ENCODE data around the gene NSF.
"Not testable (repeated sequence)": the region's sequence is repeated elsewhere in the genome, so short reads cannot be mapped to it uniquely, and the experiment has no call there.

NSF gene

DNA sequence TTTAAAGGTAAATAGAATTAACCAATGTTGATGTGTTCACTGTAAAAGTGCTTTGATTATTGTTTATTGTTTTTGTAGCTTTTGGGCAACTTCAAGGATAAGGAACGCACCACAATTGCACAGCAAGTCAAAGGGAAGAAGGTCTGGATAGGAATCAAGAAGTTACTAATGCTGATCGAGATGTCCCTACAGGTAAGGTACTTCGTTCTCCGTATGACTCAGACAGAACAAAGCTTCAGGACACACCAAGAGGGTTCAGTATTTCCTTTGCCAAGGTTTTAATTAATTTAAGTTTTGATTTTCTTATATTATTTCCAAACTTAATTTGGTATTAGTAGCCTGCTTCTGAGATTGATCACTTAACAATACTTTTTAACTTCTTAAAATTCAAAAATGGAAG lies 161.0 kb downstream of the NSF start:
- no peak overlapping the region for H3K27ac Mint-ChIP-seq
- no peaks in the 10 kb centered on the region for H3K4me1 Mint-ChIP-seq
- H3K4me3 Mint-ChIP-seq, result no peak overlapping the region
- ATAC-seq (no peak), DNase-seq (ENCODE audit: low spot score in 2 of 2) (no peak)
- H3K36me3 Mint-ChIP-seq, result peaks cover 71% of the 10 kb centered on the region
- no peaks in the 10 kb centered on the region for H3K9me3 Mint-ChIP-seq

DNA sequence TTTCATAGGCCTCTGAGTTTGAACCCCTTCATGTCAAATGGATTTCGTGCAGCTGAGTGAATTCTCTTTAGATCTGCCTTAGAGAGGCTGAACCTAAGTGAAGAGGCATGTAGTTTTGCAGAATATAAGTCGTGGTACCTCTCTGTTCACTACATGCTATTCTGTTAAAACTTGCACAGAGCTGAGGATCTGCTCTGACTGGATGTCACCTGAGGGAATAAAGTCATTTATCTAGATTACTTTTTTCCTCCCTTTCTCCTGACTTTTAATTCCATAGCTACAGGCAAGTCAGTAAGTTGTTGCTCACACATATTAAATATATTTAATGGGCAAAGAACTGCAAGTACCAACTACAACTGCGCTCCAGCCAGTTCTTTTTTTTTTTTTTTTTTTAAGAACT lies 163.3 kb downstream of the NSF start:
- Mint-ChIP-seq H3K27ac (no peak overlapping the region), H3K4me1 (no peaks in the 10 kb centered on the region), H3K4me3 (no peak overlapping the region), H3K9me3 (no peaks in the 10 kb centered on the region), H3K36me3 (peaks cover 84% of the 10 kb centered on the region)
- no peak for DNase-seq (ENCODE audit: low spot score in 2 of 2)
- no peak for ATAC-seq

DNA sequence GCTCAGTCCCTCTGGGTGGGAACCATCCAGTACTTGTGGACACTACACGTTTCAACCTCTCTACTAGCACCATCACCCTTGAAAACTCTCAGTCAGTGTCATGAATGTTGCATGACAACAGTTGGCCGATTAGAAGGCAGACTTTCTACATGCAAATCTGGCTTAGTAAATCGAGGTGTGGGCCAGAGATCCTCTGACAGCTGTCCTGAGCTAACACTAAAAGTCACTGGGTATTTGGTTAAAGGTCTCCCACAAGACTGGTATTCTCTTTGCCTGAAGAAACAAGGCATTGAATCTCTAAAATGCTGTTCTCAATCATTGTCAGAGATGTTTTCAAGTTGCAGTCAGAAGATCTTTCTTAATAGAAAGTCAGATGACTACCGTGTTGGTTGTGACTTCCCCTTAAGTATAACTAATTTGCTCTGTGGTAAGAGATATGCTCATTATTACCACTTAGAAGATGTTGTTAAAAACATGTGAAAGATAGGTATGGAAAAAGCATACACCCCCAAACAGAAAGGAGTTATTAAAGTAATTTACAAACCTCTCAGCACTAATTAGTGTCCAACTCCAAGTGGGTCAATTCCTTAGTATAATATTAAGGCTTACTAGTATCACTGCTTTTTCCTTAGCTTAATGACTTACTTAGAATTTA lies 165.7 kb downstream of the NSF start:
- DNase-seq (ENCODE audit: low spot score in 2 of 2) (no peak), ATAC-seq (no peak)
- H3K4me1 Mint-ChIP-seq, result no peaks in the 10 kb centered on the region
- no peak overlapping the region for H3K4me3 Mint-ChIP-seq
- peaks cover 66% of the 10 kb centered on the region for H3K36me3 Mint-ChIP-seq
- no peaks in the 10 kb centered on the region for H3K9me3 Mint-ChIP-seq
- H3K27ac Mint-ChIP-seq, result no peak overlapping the region

DNA sequence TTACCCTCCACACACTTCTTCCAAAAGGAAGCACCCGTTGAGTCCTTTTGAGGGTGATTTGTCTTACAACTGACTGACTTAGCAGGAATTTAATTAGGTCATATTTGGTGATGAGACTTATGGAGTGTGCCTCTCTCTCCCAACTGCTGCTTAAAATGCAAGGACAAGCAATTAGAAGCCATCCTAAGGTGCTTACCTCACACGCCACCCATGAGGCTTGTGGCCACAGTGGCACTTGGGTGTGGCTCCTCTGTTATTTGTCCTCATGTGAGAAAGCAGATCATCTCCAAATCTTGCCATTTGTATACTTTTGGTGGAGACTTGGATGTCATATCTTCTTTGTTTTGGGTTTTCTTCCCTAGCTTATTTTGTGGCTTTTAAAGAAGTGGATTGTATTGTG lies 166.4 kb downstream of the NSF start:
- no peaks in the 10 kb centered on the region for H3K9me3 Mint-ChIP-seq
- ATAC-seq, result no peak
- H3K36me3 Mint-ChIP-seq, result peaks cover 60% of the 10 kb centered on the region
- H3K4me3 Mint-ChIP-seq, result no peak overlapping the region
- DNase-seq (ENCODE audit: low spot score in 2 of 2), result no peak
- H3K27ac Mint-ChIP-seq, result no peak overlapping the region
- no peaks in the 10 kb centered on the region for H3K4me1 Mint-ChIP-seq

DNA sequence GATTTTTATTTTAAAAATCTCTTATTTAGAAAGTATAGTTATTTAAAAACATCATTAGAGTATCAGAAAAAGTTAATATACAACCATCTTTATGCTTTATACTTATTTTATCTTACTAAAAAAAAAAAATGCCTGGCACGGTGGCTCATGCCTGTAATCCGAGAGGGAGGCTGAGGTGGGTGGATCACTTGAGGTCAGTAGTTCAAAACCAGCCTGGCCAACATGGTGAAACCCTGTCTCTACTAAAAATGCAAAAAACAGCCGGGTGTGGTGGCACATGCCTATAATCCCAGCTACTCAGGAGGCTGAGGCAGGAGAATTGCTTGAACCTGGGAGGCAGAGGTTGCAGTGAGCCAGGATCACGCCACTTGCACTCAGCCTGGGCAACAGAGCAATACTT lies 167.1 kb downstream of the NSF start:
- not testable (repeated sequence) for DNase-seq (ENCODE audit: low spot score in 2 of 2); H3K27ac Mint-ChIP-seq; H3K4me3 Mint-ChIP-seq; H3K4me1 Mint-ChIP-seq; ATAC-seq; H3K9me3 Mint-ChIP-seq
- H3K36me3 Mint-ChIP-seq, result peaks cover 52% of the 10 kb centered on the region

DNA sequence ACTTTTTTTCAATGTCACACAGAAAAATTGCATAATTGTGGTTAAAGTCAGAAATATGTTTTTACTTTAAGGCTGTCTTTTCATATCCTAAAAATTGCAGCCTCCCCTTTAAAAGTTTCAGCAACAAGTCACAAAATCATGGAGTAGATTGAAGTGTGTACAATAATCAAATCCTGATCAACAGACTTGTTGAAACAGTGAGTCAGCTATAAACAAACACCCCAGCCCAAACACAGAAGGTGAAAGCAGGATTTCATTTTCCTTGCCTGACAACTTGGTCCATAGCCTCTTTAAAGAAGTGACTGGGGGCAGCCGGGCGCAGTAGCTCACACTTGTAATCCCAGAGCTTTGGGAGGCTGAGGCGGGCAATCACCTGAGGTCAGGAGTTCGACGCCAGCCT lies 168.1 kb downstream of the NSF start:
- H3K4me1 Mint-ChIP-seq, result no peaks in the 10 kb centered on the region
- DNase-seq (ENCODE audit: low spot score in 2 of 2), result no peak
- no peak for ATAC-seq
- H3K27ac Mint-ChIP-seq, result no peak overlapping the region
- no peaks in the 10 kb centered on the region for H3K9me3 Mint-ChIP-seq
- H3K36me3 Mint-ChIP-seq, result peaks cover 42% of the 10 kb centered on the region
- H3K4me3 Mint-ChIP-seq, result no peak overlapping the region

DNA sequence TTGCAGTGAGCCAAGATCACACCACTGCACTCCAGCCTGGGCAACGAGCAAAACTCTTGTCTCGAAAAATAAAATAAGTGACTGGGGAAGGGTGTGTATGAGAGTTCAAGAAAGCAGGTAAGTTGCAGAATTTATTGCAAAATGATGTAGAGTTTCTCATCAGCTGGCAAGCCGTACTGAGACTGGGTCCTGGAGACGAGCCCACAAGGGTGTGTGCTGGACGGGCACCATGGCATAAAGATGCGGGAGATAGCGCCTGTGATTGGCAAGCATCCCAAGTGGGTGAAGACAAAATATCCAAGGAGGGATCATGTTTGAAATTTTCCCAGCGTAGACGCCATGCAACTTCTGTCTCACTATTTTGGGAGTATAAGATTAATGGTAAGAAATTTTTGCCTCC lies 168.7 kb downstream of the NSF start:
- DNase-seq (ENCODE audit: low spot score in 2 of 2), result no peak
- Mint-ChIP-seq H3K9me3 (no peaks in the 10 kb centered on the region), H3K27ac (no peak overlapping the region)

DNA sequence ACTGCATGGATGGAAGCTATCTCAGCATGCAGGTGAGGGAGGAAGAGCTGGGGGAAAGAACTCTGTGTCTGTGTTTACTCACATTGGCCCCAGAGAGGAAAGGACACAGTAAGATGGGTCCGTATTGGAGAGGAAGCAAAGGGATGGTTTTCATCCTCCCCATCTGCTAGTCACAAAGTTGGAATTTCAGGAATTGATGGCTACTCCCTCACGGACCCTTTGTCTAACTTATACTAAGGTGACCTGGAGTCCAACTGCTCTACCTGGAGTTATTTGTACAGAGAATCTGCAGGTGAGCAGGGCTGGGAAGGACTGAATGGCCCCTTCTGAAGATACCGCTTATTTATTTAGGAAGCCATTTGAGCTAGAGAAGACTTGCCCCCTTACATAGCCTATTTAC lies 172.9 kb downstream of the NSF start:
- no peak for DNase-seq (ENCODE audit: low spot score in 2 of 2)
- Mint-ChIP-seq H3K4me3 (no peak overlapping the region), H3K36me3 (peaks cover 5% of the 10 kb centered on the region), H3K9me3 (no peaks in the 10 kb centered on the region), H3K27ac (no peak overlapping the region), H3K4me1 (no peaks in the 10 kb centered on the region)
- ATAC-seq, result no peak

More for the DNA sequence above, 168.7 kb downstream of the NSF start:
- H3K36me3 Mint-ChIP-seq, result peaks cover 37% of the 10 kb centered on the region
- H3K4me3 Mint-ChIP-seq, result no peak overlapping the region
- no peaks in the 10 kb centered on the region for H3K4me1 Mint-ChIP-seq
- no peak for ATAC-seq

DNA sequence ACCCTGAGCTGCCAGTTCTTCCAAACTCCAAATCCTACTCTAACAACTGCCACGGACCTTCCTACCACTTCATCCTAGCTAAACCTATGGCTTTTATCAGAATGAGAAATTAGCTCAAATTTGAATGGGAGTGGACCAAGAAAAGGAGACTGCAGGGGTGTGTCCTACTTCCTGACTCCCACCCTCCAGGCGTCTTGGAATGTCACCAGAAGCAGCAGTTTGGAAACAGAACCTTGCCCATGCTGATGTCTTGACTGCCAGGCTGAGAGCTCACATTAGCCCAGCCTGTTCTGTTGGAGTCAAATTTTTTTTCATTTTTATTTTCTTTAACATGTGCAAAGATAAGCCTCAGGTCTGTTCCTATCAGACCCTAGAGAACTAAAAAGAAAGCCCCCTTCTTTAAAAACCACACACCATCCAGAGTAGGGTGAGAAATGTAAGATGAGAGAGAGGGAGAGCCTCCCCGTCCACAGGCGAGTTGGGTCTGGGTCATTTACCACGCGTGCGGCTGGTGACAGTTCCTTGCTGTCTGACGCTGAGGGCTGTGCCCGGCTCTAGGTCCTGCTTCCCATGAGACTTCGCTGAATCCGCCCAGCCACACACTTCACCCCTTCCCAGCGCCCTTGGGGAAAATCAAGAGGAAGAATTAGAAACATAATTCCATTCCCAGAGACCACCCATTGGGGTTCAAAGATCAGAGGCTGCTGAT lies 173.7 kb downstream of the NSF start:
- Mint-ChIP-seq H3K4me3 (no peak overlapping the region), H3K4me1 (no peaks in the 10 kb centered on the region), H3K36me3 (no peaks in the 10 kb centered on the region), H3K27ac (no peak overlapping the region), H3K9me3 (no peaks in the 10 kb centered on the region)
- ATAC-seq (no peak), DNase-seq (ENCODE audit: low spot score in 2 of 2) (no peak)

DNA sequence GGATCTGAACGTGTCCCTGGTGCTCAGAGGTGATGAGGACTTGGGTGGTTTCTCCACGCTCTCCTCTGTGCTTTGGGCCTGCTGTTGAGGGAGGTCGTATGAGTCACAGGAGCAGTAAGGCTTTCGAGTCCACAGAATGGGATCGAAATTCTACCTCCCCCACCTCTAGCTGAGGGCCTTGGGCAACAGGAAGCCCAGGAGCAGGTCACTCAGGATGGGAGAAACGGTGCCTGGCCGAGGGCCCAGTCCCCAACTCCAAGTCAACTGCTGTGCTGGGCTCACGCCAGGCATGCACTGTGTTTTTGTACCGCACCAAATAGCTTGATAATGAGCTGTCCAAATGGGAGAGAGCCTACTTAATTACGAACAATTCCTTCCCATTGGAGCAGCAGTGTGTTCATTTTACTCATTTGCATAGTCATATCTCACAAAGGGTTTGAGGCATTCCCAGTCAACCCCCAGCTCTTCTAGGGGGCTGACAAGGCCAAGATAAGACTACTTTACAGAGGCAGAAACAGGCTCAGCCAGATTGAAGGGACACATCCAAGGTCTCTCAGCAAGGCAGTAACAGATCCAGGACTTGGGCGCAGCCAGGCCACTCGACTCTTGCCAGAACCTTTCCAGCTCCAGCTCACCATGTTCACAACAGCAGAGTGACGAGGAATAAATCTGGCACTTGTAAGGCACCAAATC lies 174.4 kb downstream of the NSF start:
- H3K4me1 Mint-ChIP-seq, result no peaks in the 10 kb centered on the region
- no peak for ATAC-seq
- no peaks in the 10 kb centered on the region for H3K36me3 Mint-ChIP-seq
- no peaks in the 10 kb centered on the region for H3K9me3 Mint-ChIP-seq
- H3K27ac Mint-ChIP-seq, result no peak overlapping the region
- no peak for DNase-seq (ENCODE audit: low spot score in 2 of 2)
- no peak overlapping the region for H3K4me3 Mint-ChIP-seq

DNA sequence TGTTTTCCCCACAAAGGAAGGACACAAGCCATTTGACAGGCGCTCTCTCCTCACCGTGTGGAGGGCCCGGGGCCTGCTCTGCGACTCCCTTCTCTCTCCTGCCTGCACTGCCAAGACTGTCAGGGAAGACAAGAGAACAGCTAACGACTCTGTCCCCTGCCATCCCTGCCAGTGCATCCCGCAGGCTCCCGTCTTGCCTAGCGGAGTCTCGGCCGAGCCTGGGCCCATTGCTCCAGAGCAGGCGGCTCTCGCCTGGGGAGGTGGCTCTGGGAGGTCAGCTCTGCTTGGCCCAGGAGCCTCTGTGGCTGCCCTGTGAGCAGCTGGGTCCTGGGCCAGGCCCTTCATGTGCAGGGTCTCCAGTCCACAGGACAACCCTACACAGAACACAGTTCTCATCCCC lies 175.0 kb downstream of the NSF start:
- ATAC-seq, result no peak
- no peak overlapping the region for H3K4me3 Mint-ChIP-seq
- no peaks in the 10 kb centered on the region for H3K36me3 Mint-ChIP-seq
- no peak overlapping the region for H3K27ac Mint-ChIP-seq
- H3K9me3 Mint-ChIP-seq, result no peaks in the 10 kb centered on the region
- H3K4me1 Mint-ChIP-seq, result peaks cover 3% of the 10 kb centered on the region
- no peak for DNase-seq (ENCODE audit: low spot score in 2 of 2)

DNA sequence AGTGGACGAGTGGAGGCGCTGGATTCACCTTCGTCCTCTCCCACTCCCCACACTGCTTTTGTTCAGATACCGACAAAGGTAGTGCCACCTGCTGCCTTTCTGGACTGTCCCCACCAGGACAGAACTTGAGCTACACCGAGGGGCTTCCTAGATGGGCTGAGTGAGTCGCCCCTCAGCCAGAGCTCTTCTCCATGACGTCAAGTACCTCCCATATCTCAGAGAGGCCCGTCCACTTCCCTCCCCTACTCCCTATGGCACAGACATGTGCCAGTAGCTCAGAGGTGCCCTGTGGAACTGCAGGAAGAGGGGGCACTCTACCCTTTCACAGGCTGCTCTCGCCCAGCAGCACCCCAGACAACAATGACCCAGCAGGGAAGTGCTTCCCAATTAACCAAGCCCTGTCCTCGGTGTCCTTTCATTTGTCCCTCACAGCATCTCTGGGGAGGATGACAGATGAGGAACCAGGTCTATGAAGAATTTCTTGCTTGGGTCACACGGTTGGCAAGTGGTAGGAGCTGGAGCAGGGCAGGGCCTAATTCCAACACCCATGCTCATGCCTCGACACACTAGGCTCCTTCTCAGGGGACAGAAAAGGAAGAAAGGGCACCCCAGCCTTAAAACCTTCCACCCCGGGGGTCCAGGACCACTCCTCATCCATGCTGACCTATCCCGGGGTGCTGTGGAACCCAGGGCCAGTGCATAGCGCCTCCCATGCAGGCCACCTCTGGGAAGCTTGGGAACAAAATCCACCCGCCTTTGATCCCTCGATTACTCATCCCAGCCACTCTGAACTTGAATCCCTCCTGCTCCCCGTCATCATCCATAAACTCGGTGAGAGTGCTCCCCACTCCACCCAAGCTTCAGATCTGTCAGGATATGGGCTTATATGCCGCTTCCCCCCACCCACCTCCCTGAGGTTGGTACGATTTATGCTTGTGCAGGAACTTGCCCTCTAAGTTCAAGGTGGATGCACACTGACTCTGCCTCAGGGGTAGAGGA lies 176.3 kb downstream of the NSF start:
- ATAC-seq, result no peak
- Mint-ChIP-seq H3K9me3 (no peaks in the 10 kb centered on the region), H3K36me3 (no peaks in the 10 kb centered on the region), H3K27ac (no peak overlapping the region), H3K4me3 (no peak overlapping the region), H3K4me1 (peaks cover 7% of the 10 kb centered on the region)
- DNase-seq (ENCODE audit: low spot score in 2 of 2), result no peak

DNA sequence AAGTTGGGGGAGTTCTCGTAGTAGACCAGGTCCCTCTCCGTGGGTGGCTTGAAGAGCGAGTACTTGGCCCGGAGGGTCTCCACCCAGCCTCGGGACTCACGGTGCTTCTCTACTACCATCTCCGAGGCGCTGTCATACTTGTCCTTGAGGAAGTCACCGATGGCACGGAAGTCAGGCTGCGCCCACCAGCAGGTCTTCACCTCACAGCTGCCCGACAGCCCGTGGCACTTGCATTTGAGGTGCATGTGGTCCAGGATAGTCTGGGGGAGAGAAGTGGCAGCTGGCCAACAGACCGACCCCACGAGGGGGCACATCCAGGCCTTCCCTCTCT lies 178.0 kb downstream of the NSF start:
- H3K36me3 Mint-ChIP-seq, result no peaks in the 10 kb centered on the region
- H3K4me3 Mint-ChIP-seq, result no peak overlapping the region
- DNase-seq (ENCODE audit: low spot score in 2 of 2), result no peak
- no peak for ATAC-seq
- peaks cover 17% of the 10 kb centered on the region for H3K4me1 Mint-ChIP-seq
- H3K9me3 Mint-ChIP-seq, result no peaks in the 10 kb centered on the region
- H3K27ac Mint-ChIP-seq, result no peak overlapping the region

DNA sequence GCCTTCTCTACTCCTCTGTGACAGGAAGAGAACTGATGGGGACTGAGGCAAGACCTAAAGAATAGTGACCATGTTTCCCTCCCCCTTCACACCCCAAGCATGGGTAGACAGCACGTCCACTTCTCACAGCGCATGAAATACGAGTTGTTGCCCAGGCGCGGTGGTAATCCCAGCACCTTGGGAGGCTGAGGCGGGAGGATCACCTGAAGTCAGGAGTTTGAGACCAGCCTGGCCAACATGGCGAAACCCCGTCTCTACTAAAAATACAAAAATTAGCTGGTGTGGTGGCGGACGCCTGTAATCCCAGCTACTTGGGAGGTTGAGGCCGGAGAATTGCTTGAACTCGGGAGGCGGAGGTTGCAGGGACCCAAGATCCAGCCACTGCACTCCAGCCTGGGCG lies 178.4 kb downstream of the NSF start:
- not testable (repeated sequence) for ATAC-seq; DNase-seq (ENCODE audit: low spot score in 2 of 2); H3K27ac Mint-ChIP-seq; H3K9me3 Mint-ChIP-seq; H3K36me3 Mint-ChIP-seq
- Mint-ChIP-seq H3K4me3 (peak overlapping the region; percentile 59), H3K4me1 (peaks cover 17% of the 10 kb centered on the region)
